M059J (cell line): ENCODE data around the gene CFAP74. TPM values are rescaled to one million over a fixed set of nuclear protein-coding genes. Genes with fewer than 3 reads are reported as not detected.

Source experiments
- DNase-seq: peaks from one replicate; pipeline ENCODE4 v3.0.0-alpha.2; 2012; ENCODE audit warnings: low read depth
- total RNA-seq: library from RNA; depleted of rRNA; stranded (reverse); fragments of >200 nt; shearing (Covaris generic); gene quantifications from 2 replicates; pipeline ENCODE4 v1.2.3, GENCODE V29; 2014

Gene CFAP74
- total RNA-seq, 1 experiment from 2014 or later: not detected

DNA sequence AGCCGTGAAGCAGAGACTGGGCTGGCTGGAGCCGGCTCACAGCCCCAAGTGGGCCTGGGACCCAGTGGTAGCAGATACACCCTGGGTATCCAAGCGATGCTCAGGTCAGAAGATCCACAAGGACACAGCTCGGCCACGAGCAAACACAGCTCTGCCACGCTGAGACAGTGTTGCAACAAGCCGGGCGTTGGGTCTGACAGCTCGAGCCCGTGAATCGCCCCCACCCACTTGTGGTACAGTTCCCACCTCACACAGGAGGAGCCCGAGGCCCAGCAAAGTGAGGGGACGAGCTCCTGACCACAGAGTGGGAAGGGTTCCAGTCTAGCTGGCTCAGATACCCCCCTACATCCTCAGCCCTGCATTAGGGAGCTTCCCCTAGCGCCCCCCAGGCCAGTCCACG, 37.7 kb upstream of the CFAP74 start:
- no peak for DNase-seq

DNA sequence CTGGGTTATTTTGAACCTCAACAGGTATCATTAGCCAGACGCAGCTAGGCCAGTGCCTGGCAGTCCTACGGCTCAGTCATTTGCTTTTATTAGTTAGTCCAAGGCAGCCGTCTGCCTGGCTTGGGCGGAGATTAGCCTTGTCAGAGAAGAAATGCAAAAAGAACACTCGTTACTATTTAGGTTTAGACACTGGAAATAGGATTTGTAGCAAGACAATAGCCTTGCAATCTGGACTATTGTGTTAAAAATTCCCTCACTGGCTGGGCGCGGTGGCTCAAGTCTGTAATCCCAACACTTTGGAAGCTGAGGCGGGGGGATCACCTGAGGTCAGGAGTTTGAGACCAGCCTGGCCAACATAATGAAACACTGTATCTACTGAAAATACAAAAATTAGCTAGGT, 35.7 kb upstream of the CFAP74 start:
- no peak for DNase-seq

DNA sequence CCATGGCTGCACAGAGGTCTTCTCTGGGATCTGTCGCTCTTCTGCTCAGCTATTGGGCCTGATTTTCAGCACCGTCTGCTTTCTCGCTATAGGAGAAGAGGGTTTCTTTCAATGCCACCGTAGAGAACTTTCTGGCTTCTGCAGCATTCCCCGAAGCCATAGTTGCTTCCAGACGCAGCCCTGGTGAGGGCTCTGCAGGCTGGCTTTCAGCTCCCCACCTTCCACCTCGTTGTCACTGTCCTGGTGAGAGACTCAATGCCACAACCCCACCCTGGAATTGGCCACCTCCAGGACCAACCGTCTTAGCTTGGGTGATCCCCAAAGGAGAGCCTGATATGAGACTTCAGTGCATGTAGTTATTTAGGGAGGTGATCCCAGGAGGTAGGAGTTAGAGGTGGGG, 34.6 kb upstream of the CFAP74 start:
- DNase-seq: no peak

DNA sequence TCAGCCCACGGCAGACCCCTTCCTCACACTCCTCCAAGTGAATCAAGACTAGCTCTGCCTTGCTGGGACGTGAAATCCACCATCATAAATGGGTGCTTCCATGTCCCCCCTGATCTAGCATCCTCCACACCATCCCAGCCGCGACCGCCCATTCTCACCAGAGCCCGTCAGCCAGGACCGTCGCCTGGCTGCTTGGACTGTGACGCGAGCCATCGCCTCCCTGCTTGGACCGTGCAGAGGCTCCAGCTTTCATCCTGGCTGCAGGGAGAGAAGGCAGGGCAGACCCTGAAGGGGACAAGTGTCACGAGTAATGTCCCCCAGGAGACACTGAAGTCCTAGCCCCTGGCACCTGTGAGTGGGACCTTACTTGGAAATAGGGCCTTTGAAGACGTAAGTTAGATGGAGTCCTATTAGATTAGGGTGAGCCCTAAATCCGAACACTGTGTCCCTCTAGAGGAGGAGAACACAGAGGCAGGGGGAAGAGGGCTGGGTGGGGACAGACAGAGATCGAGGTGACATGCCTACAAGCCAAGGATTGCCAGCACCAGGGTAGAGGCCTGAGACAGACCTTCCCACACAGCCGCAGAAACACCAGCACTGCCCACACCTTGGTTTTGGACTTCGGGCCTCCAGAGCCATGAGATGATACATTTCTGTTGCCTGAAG, 33.9 kb upstream of the CFAP74 start:
- no peak for DNase-seq

DNA sequence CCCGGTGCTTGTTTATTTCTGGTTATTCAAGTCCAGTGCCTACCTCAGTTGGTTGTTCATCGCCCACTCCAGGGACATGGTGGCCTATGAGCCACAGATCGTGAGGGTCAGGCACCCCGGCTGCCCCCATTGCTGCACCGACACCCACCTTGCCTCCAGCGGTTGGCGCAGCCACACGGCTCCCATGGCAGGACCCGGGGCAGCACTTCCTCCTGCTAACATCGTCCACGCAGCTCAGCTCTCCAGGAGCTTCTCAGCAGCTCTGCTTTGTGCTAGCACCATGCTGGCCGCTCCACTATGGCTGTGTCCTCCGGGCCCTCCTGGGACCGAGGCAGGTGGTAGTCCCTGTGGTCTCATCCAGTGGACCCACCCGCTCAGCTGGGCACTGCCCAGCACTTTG, 32.7 kb upstream of the CFAP74 start:
- no peak for DNase-seq

DNA sequence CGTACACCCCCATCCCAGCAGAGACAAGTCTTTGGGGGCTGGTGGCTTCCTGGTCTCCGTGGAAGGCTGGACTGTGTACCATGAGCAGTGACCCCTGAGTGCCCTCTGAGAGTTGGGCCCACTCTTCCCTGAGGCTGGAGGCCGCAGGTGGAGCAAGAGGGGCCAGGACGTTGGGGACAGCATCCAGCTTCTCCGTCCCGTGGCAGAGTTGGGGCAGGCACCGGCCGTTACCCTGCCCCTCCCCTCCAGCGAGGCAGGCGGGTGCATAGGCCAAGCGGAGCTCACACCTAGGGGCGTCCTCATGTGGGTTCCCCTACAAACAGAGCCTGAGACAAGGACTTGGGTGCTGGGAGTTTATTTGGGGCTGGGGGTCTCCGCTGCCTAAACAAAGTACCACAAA, 29.6 kb upstream of the CFAP74 start:
- no peak for DNase-seq

DNA sequence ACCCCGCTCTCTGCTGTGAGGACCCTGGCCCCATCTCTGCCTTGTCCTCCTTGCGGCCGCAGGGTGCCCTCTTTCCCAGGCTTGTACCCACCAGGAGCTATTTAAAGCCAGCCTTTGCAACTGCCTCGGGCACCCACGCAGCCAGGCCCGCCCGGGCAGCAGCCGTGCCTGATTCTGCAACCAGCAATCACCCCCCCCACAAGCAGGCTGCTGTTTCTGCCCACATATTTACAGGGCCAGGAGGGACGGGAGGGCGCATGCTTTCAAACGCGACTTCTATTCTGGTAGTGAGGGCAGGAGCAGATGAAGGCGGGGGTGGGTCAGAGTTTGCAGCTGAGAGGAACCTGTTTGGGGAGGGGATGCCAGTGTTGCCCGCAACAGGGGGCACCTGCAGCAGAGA, 29.2 kb upstream of the CFAP74 start:
- no peak for DNase-seq

DNA sequence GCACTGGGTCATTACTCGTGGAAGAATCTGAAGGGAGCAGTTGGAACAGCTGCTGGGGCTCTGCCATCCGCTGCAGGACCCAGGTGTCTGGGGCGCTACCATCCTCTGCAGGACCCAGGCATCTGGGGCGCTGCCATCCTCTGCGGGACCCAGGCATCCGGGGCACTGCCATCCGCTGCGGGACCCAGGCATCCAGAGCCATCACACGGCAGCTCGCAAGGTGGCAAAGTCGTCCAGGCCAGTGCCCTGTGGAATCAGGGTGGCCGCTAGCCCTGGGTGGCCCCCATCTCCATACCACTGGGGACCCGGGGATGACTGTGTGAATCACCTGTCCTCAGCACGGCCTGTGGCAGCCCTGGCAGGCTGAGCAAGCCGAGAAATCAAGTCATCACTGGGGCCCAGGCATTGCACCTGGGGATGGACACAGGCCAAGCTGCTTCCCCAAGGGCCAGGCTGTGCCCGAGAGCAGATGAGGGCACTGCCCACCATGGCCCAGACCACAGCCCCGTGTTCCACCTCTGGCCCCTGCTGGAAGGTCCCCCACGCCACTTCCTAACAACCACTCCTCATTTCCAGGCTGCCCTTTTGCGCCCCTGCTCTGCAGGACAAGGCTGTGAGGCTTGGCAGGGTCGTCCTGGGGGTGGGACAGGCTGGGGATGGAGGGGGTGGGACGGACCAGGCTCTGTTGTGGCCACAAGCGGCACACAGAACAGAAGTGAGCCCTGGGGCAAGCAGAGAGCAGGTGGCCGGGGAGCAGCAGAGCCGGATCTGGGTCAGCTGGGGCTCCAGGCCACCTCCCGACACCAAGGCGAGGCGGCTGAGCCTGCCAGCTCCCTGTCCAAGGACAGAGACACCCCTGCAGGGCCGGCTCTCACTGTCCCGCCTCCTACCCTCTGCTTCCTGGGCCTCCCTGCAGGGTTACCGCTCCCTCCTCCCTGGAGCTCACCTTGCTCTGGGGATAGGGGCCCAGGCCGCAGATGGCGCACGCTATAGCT, 28.3 kb upstream of the CFAP74 start:
- DNase-seq: no peak

DNA sequence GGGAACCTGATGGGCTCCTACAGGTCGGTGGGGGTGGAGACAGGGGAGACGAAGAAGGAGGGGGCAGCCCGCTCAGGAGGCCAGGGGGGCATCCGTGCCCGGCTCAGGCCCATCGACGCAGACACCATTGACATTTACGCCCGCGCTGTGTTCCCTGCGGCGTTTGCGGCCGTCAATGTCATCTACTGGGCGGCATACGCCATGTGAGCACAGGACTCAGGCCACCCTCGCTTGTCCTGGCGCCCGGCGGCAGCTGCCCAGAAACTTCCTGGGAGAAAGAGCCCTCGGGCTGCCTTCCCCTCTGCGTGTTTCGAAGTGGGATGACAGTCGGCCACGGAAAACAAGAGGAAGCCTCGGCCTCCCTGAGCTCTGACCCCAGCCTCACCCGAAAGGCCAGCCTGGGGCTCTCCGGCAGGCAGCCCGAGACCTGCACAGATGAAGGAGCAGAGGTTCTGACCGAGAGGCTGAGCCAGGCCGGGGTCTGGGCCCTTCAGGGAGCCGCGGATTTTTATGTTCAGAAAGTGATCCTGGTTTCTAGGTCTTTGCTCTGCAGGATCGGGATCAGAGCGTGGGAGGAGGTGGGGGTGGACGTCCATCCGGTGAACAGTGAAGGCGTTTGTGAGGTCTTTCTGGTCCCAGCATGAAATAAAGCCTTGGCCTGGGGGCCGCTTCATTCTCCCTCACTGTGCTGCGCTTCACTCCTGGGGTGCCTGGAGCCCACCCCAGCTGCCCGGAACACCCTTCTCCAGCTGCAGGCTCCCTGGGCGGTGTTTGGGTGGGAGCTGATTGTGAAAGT, 26.7 kb upstream of the CFAP74 start:
- no peak for DNase-seq

DNA sequence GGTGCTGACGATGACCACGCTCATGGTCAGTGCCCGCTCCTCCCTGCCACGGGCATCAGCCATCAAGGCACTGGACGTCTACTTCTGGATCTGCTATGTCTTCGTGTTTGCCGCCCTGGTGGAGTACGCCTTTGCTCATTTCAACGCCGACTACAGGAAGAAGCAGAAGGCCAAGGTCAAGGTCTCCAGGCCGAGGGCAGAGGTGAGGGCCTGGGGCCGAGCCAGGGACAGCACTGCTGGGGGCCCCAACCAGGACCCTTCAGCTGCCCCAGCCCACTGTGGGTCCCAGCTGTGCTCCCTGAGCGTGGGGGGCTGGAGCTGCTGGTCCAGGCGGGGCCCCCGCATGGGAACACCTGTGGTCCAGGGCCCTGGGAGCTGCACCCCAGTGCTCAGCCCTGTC, 26.0 kb upstream of the CFAP74 start:
- DNase-seq: no peak

DNA sequence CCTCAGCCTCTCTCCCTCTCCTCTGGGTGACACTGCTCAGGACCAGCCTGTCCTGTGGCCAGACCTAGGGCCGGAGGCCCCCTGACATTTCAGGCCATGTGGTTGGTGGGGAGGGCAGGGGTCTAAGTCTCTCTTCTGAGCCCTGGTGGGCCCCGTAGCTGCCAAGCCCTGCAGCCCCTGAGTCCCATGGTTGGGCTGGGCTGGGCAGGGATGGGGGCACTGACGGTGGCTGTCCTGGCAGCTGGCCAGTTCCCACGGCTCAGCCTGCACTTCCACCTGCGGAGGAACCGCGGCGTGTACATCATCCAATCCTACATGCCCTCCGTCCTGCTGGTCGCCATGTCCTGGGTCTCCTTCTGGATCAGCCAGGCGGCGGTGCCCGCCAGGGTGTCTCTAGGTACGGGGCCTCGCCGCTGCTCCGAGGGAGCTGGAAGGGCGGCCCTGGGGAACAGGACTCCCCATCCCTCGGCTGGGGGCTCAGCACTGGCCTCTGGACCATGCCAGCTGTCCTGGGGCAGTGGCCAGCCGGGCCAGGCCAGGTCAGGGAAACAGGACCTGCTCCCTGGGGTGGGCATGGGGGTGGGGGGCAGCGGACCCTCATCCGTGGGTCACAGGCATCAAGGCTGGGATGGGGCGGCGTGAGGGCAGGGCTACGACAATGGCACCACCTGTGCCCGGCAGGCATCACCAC, 25.4 kb upstream of the CFAP74 start:
- no peak for DNase-seq

DNA sequence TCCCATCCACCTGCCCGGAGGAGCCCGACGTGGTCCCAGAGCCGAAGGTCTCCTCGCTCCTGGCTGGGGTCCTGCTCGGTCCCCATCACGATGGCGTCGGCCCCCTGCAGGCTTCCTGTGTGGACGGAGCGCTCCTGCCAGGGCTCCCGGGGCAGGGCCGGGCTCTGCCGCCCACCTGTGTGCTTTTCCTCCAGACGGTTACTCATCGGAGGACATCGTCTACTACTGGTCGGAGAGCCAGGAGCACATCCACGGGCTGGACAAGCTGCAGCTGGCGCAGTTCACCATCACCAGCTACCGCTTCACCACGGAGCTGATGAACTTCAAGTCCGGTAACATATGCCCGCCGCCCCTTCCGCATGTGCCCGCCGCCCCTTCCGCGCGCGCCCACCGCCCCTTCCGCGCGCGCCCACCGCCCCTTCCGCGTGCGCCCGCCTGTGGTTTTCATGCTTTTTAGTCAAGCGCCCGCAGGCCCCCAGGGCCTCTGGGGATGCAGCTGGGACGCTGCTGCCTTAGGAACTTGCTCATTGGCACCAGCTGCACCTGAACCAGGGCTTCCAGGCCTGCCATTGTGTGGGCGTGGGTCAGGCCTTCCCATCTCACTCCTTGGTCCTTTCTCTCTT, 24.5 kb upstream of the CFAP74 start:
- DNase-seq: no peak

DNA sequence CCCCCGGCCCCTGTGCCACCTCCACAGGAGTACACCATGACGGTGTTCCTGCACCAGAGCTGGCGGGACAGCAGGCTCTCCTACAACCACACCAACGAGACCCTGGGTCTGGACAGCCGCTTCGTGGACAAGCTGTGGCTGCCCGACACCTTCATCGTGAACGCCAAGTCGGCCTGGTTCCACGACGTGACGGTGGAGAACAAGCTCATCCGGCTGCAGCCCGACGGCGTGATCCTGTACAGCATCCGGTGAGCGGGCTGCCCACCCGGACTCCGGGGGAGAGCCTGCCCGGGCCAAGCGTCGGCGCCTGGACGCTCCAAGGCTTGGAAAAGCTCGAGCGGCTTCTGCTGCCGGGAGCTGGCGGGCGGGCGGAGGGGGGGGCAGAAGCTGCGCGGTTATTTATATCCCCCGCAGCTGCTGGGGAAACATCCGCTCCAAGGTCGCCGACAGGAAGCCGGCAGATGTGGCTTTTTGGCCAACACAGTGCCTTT, 21.9 kb upstream of the CFAP74 start:
- no peak for DNase-seq

DNA sequence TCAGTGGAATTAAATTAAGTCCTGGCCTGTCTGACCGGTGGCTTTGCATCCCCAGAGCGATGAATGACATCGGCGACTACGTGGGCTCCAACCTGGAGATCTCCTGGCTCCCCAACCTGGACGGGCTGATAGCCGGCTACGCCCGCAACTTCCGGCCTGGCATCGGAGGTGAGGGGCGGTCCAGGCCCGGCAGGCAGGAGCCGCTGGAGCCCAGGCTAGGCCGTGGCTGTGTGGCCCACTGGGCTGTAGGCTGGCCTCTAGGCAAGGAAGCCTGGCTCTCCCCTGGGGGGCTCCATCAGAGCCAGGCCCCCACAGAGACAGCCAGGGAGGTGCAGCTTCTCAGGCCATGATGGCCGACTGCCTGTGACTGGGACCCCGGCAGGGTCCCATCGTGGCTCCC, 21.3 kb upstream of the CFAP74 start:
- DNase-seq: no peak

DNA sequence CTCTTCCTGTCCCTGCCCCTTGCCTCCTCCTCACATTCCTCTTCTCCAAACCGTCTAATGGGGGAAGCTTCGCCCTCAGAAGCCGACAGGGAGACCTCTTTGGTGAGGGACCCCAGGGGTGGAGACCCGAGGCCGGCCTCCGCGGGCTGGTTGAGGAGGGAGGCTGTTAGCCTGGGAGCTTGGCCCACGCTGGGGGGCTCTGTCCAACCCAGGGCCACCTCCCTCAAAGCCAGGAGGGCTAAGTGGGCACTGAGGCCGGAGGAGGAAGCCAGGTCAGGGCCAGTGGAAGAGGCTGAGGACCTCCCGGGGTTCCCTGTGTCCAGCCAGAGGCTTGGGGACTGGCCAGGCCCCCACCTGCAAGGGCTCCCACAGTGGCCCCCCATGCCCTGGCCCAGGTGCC, 20.9 kb upstream of the CFAP74 start:
- DNase-seq: no peak

DNA sequence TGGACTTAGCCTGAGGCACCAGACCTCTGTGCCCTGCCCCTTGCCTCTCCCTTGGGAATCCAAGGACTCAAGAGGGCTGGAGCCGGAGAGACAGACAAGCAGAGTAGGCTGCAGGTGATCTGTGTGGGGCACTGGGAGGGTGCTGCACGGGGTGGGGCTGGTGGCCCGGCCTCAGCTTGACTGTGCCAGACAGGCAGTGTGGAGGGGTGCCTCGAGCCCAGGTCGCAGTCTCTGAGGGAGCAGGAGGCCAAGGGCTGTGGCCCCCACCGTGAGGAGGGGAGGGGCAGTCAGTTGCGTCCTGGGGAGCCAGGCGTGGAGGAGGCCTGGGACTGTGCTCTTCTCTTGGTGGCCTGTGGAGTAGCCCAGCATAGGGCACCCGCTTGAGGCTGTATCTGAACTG, 19.6 kb upstream of the CFAP74 start:
- no peak for DNase-seq

DNA sequence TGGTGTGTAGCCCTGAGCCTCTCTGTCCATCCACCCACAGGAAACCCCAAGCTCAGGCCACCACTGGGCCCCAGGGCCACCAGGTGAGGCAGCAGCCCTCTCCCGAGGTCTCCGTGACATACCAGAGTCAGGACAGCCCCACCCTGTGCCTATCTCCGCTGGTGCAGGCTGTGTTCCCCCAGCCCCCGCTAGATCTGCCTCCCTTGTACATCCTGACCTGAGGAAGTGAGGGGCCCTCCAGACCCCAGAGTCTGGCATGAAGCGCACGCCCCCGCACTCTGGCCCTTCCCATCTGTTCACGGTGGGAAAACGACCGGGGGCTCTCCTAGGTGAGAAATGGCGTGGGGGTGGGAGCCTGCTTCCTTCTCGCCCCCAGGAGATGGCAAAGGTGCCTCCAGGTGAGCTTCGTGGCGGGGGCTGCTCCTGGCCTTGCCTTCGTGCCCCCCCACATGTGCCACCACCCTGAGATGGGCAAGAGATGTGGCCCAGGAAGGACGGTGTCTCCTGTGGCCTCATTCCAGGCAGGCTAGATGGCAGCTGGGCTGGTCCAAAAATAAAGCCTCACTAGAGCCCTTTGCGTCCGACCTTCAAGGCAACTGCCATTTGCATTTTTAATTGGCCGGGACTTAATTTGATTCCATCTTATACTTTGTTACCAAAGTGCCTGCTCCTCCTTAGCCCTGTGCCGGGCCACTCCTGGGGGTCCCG, 18.6 kb upstream of the CFAP74 start:
- DNase-seq: no peak

DNA sequence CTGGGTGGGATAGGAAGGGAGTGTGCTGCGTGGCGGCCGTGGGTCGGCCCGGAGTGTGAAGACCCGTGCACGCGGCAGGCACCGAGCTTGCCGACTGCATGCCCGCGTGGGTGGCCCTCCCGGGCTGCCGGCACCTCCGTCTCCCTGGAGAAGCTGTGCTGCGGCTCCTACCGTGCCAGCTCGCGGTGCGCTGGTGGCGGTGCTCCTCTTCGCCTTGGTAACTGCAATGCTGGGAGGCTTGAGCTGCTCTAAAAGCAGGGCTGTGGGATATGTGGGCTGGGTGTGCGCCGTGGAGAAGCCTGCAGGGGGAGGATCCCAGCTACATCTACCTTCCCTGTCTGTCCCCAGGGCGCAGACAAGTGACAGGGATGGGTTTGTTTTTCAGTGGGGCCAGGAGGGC, 18.0 kb upstream of the CFAP74 start:
- no peak for DNase-seq

DNA sequence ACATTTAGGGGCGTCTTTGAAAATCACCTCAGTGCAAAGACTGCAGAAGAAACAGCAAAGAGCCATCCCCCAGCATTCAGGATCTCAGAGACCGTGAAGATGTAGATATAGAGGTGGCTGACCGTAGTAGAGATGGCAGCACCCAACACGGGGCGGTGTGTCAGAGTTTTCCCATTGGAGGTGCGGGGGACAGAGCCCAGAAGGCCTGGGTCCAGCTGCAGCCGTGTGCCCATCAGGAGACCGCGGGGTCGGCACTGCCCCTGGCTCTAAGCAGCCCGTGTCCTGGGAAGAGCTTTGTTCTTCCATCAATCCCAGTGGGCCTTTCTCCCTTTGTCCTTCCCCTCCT, 16.7 kb upstream of the CFAP74 start:
- DNase-seq: no peak

DNA sequence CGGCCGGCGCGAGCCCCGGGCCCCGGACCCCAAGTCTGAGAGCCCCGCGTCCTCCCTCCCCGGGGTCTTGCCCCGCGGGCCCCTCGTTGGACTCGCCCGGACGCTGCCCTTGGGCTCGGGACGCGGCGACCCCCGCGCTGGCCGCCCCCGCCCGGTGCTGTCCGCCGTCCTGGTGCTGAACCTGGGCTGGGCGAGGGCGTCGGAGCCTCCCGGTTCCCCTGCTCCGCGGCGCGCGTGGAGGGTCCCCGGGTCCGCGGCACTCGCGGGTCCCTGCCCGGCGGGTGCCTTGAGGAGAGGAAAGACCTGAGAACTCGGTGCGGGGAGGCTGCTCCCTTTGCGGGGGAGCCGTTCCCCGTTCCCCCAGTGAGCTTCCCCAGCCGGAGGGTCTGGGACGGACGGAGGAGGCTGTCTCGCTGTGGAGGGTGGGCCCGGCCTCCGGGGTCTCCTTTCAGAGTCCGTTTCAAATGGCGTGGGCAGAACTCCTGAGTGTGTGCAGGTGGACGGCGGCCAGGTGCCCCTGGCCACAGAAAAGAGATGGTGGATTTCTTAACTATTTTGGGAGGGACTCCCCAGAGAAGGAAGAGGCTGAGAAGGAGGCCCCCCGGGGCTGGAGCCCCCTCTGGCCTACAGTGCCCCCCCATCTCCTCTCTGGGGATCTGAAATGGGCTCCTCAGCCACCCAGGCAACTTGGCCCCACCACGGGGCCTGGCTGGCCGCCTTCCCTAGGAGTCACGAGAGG, 16.2 kb upstream of the CFAP74 start:
- no peak for DNase-seq
